A549 (cell line): ENCODE measurements around the gene SLC16A7. TPM values are rescaled to one million over a fixed set of nuclear protein-coding genes. Genes with fewer than 3 reads are reported as not detected.

Experiments used
- ATAC-seq, 2 experiments: fragments of 200-7000 bp in 1 of 2; fragments of >200 bp in 1 of 2; cut with Nextera tagmentation in 1 of 2; cut with Tn5 transposase in 1 of 2; 3 replicates each; pipeline versions ENCODE4 v1.8.0 to v1.9.1; 2018 to 2020; ENCODE audit warnings: mild to moderate bottlenecking in 1 of 2, moderate library complexity in 1 of 2
- CTCF ChIA-PET: fragments of 300-600 bp; sonication (Branson Sonifier 250); formaldehyde crosslinking; extraction: SDS; loops from one replicate; lab custom pipeline; 2021; ENCODE audit warnings: antibody characterized with exemption, inconsistent platforms; lab: Yijun Ruan, JAX
- POLR2A ChIA-PET: fragments of 350-600 bp; formaldehyde crosslinking; extraction: SDS; loops from one replicate; lab custom pipeline; 2021; ENCODE audit warnings: antibody characterized with exemption, inconsistent platforms; lab: Yijun Ruan, JAX
- DNase-seq, 2 experiments: peaks; one replicate each; pipeline versions ENCODE4 v3.0.0 to v3.0.0-alpha.2; 2011 to 2016; ENCODE audit warnings: low read depth in 1 of 2, low spot score in 1 of 2
- FAIRE-seq: peaks from 2 replicates; lab custom pipeline; 2011; peaks lifted over from hg19 to GRCh38; lab: Jason Lieb, UNC
- H3K27ac ChIP-seq, 2 experiments: fragments of >200 bp; sonication (Bioruptor Twin); formaldehyde crosslinking; 3 replicates each; pipeline ENCODE4 v1.5.1; 2016 to 2017
- H3K4me1 ChIP-seq: fragments of >200 bp; sonication (Bioruptor Twin); formaldehyde crosslinking; 3 replicates; pipeline ENCODE4 v1.6.1; 2016
- H3K4me2 ChIP-seq: fragments of >200 bp; sonication (Bioruptor Twin); formaldehyde crosslinking; 3 replicates; pipeline ENCODE4 v1.6.1; 2016
- H3K4me3 ChIP-seq: fragments of >200 bp; sonication (Bioruptor Twin); formaldehyde crosslinking; 3 replicates; pipeline ENCODE4 v1.5.1; 2016
- H3K9me3 ChIP-seq: fragments of >200 bp; sonication (Bioruptor Twin); formaldehyde crosslinking; 3 replicates; pipeline ENCODE4 v1.6.1; 2016
- CBX8 ChIP-seq: fragments of 200-600 bp; sonication (generic); IDR thresholded peaks from 2 replicates; pipeline ENCODE4 v1.6.1; 2016
- CHD2 ChIP-seq: fragments of 150-350 bp; IDR thresholded peaks from 2 replicates; pipeline ENCODE4 v1.6.1; 2014; ENCODE audit warnings: low read length; ENCODE audit not compliant: partially characterized antibody
- CTCF ChIP-seq: fragments of >200 bp; sonication (Bioruptor Twin); formaldehyde crosslinking; IDR thresholded peaks from 3 replicates; pipeline ENCODE4 v1.5.1; 2016
- EHMT2 ChIP-seq: fragments of 200-600 bp; sonication (generic); IDR thresholded peaks from 2 replicates; pipeline ENCODE4 v1.6.1; 2016; ENCODE audit warnings: antibody characterized with exemption, low read depth, mild to moderate bottlenecking, moderate library complexity
- ELK1 ChIP-seq: fragments of 150-350 bp; IDR thresholded peaks from 2 replicates; pipeline ENCODE4 v1.6.1; 2014; ENCODE audit warnings: low read depth, mild to moderate bottlenecking, low read length
- FOSB ChIP-seq: fragments of 250-450 bp; sonication (Bioruptor Pico); IDR thresholded peaks from 2 replicates; pipeline ENCODE4 v1.5.0; 2020; ENCODE audit warnings: mild to moderate bottlenecking, moderate library complexity
- FOSL2 ChIP-seq, 2 experiments: fragments of 450-650 bp in 1 of 2; fragments of >200 bp in 1 of 2; sonication (Bioruptor Twin) in 1 of 2; formaldehyde crosslinking; IDR thresholded peaks; 2 replicates each; pipeline versions ENCODE4 v1.5.0 to v1.6.1; 2016 to 2020; ENCODE audit warnings: mild to moderate bottlenecking in 1 of 2, moderate library complexity in 1 of 2
- FOXS1 ChIP-seq: fragments of 250-450 bp; sonication (Bioruptor Pico); IDR thresholded peaks from 2 replicates; pipeline ENCODE4 v1.5.0; 2020; ENCODE audit warnings: mild to moderate bottlenecking, moderate library complexity
- HES2 ChIP-seq: fragments of >200 bp; sonication (Bioruptor Twin); formaldehyde crosslinking; IDR thresholded peaks from 2 replicates; pipeline ENCODE4 v1.6.1; 2016
- HEYL ChIP-seq: fragments of 250-450 bp; sonication (Bioruptor Pico); IDR thresholded peaks from 2 replicates; pipeline ENCODE4 v1.8.0; 2021; ENCODE audit warnings: mild to moderate bottlenecking, moderate library complexity
- HOXB13 ChIP-seq: fragments of 250-450 bp; sonication (Bioruptor Pico); IDR thresholded peaks from 2 replicates; pipeline ENCODE4 v1.5.0; 2020; ENCODE audit warnings: low read depth, mild to moderate bottlenecking, moderate library complexity
- JUN ChIP-seq, 2 experiments: fragments of >200 bp; sonication (Bioruptor Twin); formaldehyde crosslinking; IDR thresholded peaks; 2 replicates in 1 of 2; 3 replicates in 1 of 2; pipeline ENCODE4 v1.6.1; 2016 to 2017
- KDM5A ChIP-seq: fragments of 200-600 bp; sonication (generic); IDR thresholded peaks from 2 replicates; pipeline ENCODE4 v1.6.1; 2016; ENCODE audit warnings: antibody characterized with exemption, mild to moderate bottlenecking
- MAX ChIP-seq: IDR thresholded peaks from 2 replicates; pipeline ENCODE4 v1.6.1; 2012
- MAZ ChIP-seq: fragments of 150-350 bp; IDR thresholded peaks from 2 replicates; pipeline ENCODE4 v1.6.1; 2014; ENCODE audit warnings: antibody characterized with exemption, low read depth, low read length, borderline replicate concordance
- MYC ChIP-seq: IDR thresholded peaks from 2 replicates; pipeline ENCODE4 v1.6.1; 2012; ENCODE audit warnings: mild to moderate bottlenecking, inconsistent platforms, low read length, improper control_type of control experiment, borderline replicate concordance
- NPAS2 ChIP-seq: fragments of 250-450 bp; sonication (Bioruptor Pico); IDR thresholded peaks from 2 replicates; pipeline ENCODE4 v1.8.0; 2022; ENCODE audit warnings: mild to moderate bottlenecking, moderate library complexity, borderline replicate concordance
- NR3C1 ChIP-seq: fragments of >200 bp; sonication (Bioruptor Twin); formaldehyde crosslinking; IDR thresholded peaks from 3 replicates; pipeline ENCODE4 v1.6.1; 2017
- RAD21 ChIP-seq, 2 experiments: fragments of >200 bp in 1 of 2; sonication (Bioruptor Twin) in 1 of 2; formaldehyde crosslinking in 1 of 2; IDR thresholded peaks in 1 of 2; conservative IDR thresholded peaks in 1 of 2; 2 replicates in 1 of 2; 3 replicates in 1 of 2; pipeline ENCODE4 v1.6.1; 2012 to 2018; ENCODE audit warnings: inconsistent platforms in 1 of 2
- RARB ChIP-seq: fragments of 250-450 bp; sonication (Bioruptor Pico); IDR thresholded peaks from 2 replicates; pipeline ENCODE4 v1.8.0; 2021; ENCODE audit warnings: mild to moderate bottlenecking, moderate library complexity
- RNF2 ChIP-seq: fragments of 200-600 bp; sonication (generic); IDR thresholded peaks from 2 replicates; pipeline ENCODE4 v1.6.1; 2016; ENCODE audit warnings: low read depth, mild to moderate bottlenecking, antibody characterized with exemption, moderate library complexity, borderline replicate concordance
- TP53 ChIP-seq: fragments of 250-450 bp; sonication (Bioruptor Pico); IDR thresholded peaks from 2 replicates; pipeline ENCODE4 v1.5.0; 2021; ENCODE audit warnings: mild to moderate bottlenecking, moderate library complexity
- USF2 ChIP-seq: fragments of 450-650 bp; IDR thresholded peaks from 2 replicates; pipeline ENCODE4 v1.6.1; 2014; ENCODE audit warnings: antibody characterized with exemption
- WGBS: methylation state at CpG from one replicate; pipeline ENCODE4 v1.1.6; 2017; ENCODE audit errors: missing lambda C conversion rate; 5-methylcytosine and 5-hydroxymethylcytosine counted together
- polyA plus RNA-seq, 4 experiments: library from polyadenylated mRNA; depleted of rRNA in 3 of 4; stranded (reverse); fragments of >200 nt; fragmentation: RNase III in 1 of 4; extraction: RNeasy Plus Mini Kit Qiagen cat#74134 plus additional on column Dnase treatment in 1 of 4; gene quantifications; 2 replicates in 3 of 4; 3 replicates in 1 of 4; pipeline ENCODE4 v1.2.3, GENCODE V29; 2011 to 2017

Gene SLC16A7
- polyA plus RNA-seq, 2 of the 4 experiments (the other 2 are of a cell fraction) = 0.14 to 0.23 TPM

- Histone ChIP-seq H3K4me2 (no peak overlapping the region), H3K9me3 (no peaks in the 10 kb centered on the region; the same call in 2 of the 3 replicates), H3K4me3 (no peak overlapping the region), H3K4me1 (no peaks in the 10 kb centered on the region), H3K27ac (no peak overlapping the region)
- FAIRE-seq = no peak
- ChIA-PET POLR2A (no interaction called here), CTCF (no interaction called here)
- TF ChIP-seq RAD21 (conservative IDR thresholded peaks at IDR 0.05 in 1 of 2, IDR thresholded peaks at IDR 0.05 in 1 of 2) (no peak), EHMT2 (no peak), FOSB (CRISPR knock-in tag) (no peak), HES2 (no peak), TP53 (CRISPR knock-in tag) (no peak), FOSL2 (IDR thresholded peaks at IDR 0.05) (no peak), FOSL2 (CRISPR knock-in tag; IDR thresholded peaks at IDR 0.05) (no peak), FOXS1 (CRISPR knock-in tag) (no peak), RNF2 (no peak), NR3C1 (no peak), CTCF (no peak)
- DNase-seq = no peak
- no peak for ATAC-seq
These were observed 232.7 kb downstream of the SLC16A7 start for GRCh38 chr12:59828521-59828920.

GRCh38 chr12:59833408-59833807, 237.6 kb downstream of the SLC16A7 start:
- CTCF ChIA-PET = no interaction called here
- no peak for FAIRE-seq

More at GRCh38 chr12:59833408-59833807, 237.6 kb downstream of the SLC16A7 start:
- Histone ChIP-seq H3K9me3 (no peaks in the 10 kb centered on the region; the same call in 2 of the 3 replicates), H3K4me2 (no peak overlapping the region), H3K4me1 (no peaks in the 10 kb centered on the region), H3K4me3 (no peak overlapping the region), H3K27ac (no peak overlapping the region)
- DNase-seq = no peak
- 20% methylated on average over 3 of the region's 3 CpGs for WGBS
- TF ChIP-seq HEYL (CRISPR knock-in tag) (no peak), HOXB13 (CRISPR knock-in tag) (no peak), NPAS2 (no peak), JUN (IDR thresholded peaks at IDR 0.05) (no peak), FOSL2 (IDR thresholded peaks at IDR 0.05) (no peak), FOSL2 (CRISPR knock-in tag; IDR thresholded peaks at IDR 0.05) (no peak), MYC (no peak), ELK1 (no peak), KDM5A (no peak), CBX8 (no peak), CHD2 (no peak), MAX (no peak), EHMT2 (no peak), MAZ (no peak), USF2 (no peak), RARB (no peak)
- ATAC-seq = no peak
- POLR2A ChIA-PET = no interaction called here
